HG03045 (cell line): ENCODE data around the gene ALDH1A1.

ENCODE experiments used
- ATAC-seq: cut with Tn5 transposase; IDR thresholded peaks from one replicate; pipeline ENCODE4 v1.9.1; 2021; ENCODE audit warnings: mild to moderate bottlenecking, moderate library complexity; ENCODE audit not compliant: unreplicated experiment

ALDH1A1 gene

GRCh38 chr9:72921888-72922654, 30.8 kb downstream of the ALDH1A1 start:
- no peak for ATAC-seq

GRCh38 chr9:72919246-72919945, 33.5 kb downstream of the ALDH1A1 start:
- no peak for ATAC-seq

GRCh38 chr9:72917892-72918509, 34.9 kb downstream of the ALDH1A1 start:
- ATAC-seq = no peak

GRCh38 chr9:72915659-72916058, 37.2 kb downstream of the ALDH1A1 start:
- ATAC-seq = no peak

GRCh38 chr9:72914750-72915149, 38.1 kb downstream of the ALDH1A1 start:
- ATAC-seq = no peak

GRCh38 chr9:72913382-72914009, 39.4 kb downstream of the ALDH1A1 start:
- ATAC-seq = no peak

GRCh38 chr9:72912476-72913381, 40.1 kb downstream of the ALDH1A1 start:
- ATAC-seq = no peak

GRCh38 chr9:72911816-72912215, 41.0 kb downstream of the ALDH1A1 start:
- no peak for ATAC-seq

GRCh38 chr9:72911247-72911775, 41.5 kb downstream of the ALDH1A1 start:
- ATAC-seq = no peak

GRCh38 chr9:72909428-72909827, 43.4 kb downstream of the ALDH1A1 start:
- ATAC-seq = no peak

- no peak for ATAC-seq
Observed at GRCh38 chr9:72907421-72907820, 45.4 kb downstream of the ALDH1A1 start.

GRCh38 chr9:72906810-72907209, 46.0 kb downstream of the ALDH1A1 start:
- ATAC-seq = no peak

- no peak for ATAC-seq
Observed at GRCh38 chr9:72905514-72906480, 47.1 kb downstream of the ALDH1A1 start.

GRCh38 chr9:72904267-72905093, 48.4 kb downstream of the ALDH1A1 start:
- no peak for ATAC-seq

GRCh38 chr9:72903103-72903502, 49.8 kb downstream of the ALDH1A1 start:
- ATAC-seq = no peak

GRCh38 chr9:72902268-72902667, 50.6 kb downstream of the ALDH1A1 start:
- ATAC-seq = no peak

GRCh38 chr9:72899734-72900477, 52.9 kb downstream of the ALDH1A1 start:
- ATAC-seq = no peak
